ENCODE measurements around the gene TBC1D22A. TPM values are rescaled to one million over a fixed set of nuclear protein-coding genes. Genes with fewer than 3 reads are reported as not detected.

Gene TBC1D22A
- total and polyA plus RNA-seq, 4 donors = 4.1 to 12.4 (median 8.4) TPM

DNA sequence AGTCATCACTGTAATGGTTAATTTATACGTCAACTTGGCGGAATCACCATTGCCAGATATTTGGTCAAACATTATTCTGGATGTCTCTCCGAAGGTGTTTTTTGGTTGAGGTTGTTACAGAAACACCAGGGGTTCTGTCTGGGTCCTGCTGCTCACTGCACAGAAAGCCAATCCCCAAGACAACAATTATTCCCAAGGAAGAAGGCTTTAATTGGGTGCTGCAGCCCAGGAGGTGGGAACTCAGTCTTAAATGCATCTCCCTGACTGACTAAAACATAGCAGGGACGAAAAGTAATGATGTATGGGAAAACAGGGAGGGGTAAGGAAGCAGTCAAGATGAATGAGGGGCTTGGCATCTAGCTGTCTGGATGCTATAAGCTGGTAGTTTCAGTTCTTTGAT lies 331.3 kb downstream of the TBC1D22A start:
- Histone ChIP-seq H3K9me3 (ENCODE audit: control insufficient read depth in 4 of 4, low read length in 3 of 4) (peaks cover 0 to 5% (median 0%) of the 10 kb centered on the region in 4 donors), H3K27ac (ENCODE audit: low read depth in 1 of 2, low read length in 2 of 2) (no peak overlapping the region), H3K36me3 (ENCODE audit: control insufficient read depth in 4 of 4, insufficient read depth in 3 of 4, low read depth in 1 of 4, low read length in 3 of 4) (no peaks in the 10 kb centered on the region), H3K9ac (ENCODE audit: low read depth in 1 of 2, low read length in 2 of 2) (no peak overlapping the region), H3K4me1 (ENCODE audit: control insufficient read depth in 4 of 4, insufficient read depth in 4 of 4, low read length in 3 of 4) (peaks cover 0 to 11% (median 6%) of the 10 kb centered on the region in 4 donors), H3K4me3 (ENCODE audit: low read depth in 1 of 3, low read length in 3 of 3) (no peak overlapping the region), H3K27me3 (ENCODE audit: control insufficient read depth in 4 of 4, insufficient read depth in 4 of 4, low read length in 3 of 4) (no peaks in the 10 kb centered on the region)
- no peak for DNase-seq (ENCODE audit: low spot score)
- TF ChIP-seq HNF4A (conservative IDR thresholded peaks at IDR 0.05) (no peak), TAF1 (conservative IDR thresholded peaks at IDR 0.05) (no peak), SP1 (IDR thresholded peaks at IDR 0.05) (no peak), JUND (IDR thresholded peaks at IDR 0.05) (no peak), EGR1 (IDR thresholded peaks at IDR 0.05; ENCODE audit: low read depth in 2 of 2) (no peak), FOXA2 (IDR thresholded peaks at IDR 0.05) (no peak), YY1 (IDR thresholded peaks at IDR 0.05) (no peak), GABPA (IDR thresholded peaks at IDR 0.05 in 1 of 2, conservative IDR thresholded peaks at IDR 0.05 in 1 of 2) (no peak), NR2F2 (IDR thresholded peaks at IDR 0.05) (no peak), FOXA1 (IDR thresholded peaks at IDR 0.05) (no peak), RXRA (IDR thresholded peaks at IDR 0.05) (no peak), HNF4G (IDR thresholded peaks at IDR 0.05) (no peak), RAD21 (IDR thresholded peaks at IDR 0.05) (no peak)
- TF ChIP-seq, protein P1, sequence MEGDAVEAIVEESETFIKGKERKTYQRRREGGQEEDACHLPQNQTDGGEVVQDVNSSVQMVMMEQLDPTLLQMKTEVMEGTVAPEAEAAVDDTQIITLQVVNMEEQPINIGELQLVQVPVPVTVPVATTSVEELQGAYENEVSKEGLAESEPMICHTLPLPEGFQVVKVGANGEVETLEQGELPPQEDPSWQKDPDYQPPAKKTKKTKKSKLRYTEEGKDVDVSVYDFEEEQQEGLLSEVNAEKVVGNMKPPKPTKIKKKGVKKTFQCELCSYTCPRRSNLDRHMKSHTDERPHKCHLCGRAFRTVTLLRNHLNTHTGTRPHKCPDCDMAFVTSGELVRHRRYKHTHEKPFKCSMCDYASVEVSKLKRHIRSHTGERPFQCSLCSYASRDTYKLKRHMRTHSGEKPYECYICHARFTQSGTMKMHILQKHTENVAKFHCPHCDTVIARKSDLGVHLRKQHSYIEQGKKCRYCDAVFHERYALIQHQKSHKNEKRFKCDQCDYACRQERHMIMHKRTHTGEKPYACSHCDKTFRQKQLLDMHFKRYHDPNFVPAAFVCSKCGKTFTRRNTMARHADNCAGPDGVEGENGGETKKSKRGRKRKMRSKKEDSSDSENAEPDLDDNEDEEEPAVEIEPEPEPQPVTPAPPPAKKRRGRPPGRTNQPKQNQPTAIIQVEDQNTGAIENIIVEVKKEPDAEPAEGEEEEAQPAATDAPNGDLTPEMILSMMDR (IDR thresholded peaks at IDR 0.05; ENCODE audit: low read depth, low read length, missing input control) = no peak
- TF ChIP-seq, protein P2, sequence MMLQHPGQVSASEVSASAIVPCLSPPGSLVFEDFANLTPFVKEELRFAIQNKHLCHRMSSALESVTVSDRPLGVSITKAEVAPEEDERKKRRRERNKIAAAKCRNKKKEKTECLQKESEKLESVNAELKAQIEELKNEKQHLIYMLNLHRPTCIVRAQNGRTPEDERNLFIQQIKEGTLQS (IDR thresholded peaks at IDR 0.05) = no peak
- TF ChIP-seq, protein P3, sequence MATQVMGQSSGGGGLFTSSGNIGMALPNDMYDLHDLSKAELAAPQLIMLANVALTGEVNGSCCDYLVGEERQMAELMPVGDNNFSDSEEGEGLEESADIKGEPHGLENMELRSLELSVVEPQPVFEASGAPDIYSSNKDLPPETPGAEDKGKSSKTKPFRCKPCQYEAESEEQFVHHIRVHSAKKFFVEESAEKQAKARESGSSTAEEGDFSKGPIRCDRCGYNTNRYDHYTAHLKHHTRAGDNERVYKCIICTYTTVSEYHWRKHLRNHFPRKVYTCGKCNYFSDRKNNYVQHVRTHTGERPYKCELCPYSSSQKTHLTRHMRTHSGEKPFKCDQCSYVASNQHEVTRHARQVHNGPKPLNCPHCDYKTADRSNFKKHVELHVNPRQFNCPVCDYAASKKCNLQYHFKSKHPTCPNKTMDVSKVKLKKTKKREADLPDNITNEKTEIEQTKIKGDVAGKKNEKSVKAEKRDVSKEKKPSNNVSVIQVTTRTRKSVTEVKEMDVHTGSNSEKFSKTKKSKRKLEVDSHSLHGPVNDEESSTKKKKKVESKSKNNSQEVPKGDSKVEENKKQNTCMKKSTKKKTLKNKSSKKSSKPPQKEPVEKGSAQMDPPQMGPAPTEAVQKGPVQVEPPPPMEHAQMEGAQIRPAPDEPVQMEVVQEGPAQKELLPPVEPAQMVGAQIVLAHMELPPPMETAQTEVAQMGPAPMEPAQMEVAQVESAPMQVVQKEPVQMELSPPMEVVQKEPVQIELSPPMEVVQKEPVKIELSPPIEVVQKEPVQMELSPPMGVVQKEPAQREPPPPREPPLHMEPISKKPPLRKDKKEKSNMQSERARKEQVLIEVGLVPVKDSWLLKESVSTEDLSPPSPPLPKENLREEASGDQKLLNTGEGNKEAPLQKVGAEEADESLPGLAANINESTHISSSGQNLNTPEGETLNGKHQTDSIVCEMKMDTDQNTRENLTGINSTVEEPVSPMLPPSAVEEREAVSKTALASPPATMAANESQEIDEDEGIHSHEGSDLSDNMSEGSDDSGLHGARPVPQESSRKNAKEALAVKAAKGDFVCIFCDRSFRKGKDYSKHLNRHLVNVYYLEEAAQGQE (IDR thresholded peaks at IDR 0.05) = no peak
- TF ChIP-seq, protein P4, sequence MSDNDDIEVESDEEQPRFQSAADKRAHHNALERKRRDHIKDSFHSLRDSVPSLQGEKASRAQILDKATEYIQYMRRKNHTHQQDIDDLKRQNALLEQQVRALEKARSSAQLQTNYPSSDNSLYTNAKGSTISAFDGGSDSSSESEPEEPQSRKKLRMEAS (IDR thresholded peaks at IDR 0.05) = no peak
- TF ChIP-seq, protein P5, sequence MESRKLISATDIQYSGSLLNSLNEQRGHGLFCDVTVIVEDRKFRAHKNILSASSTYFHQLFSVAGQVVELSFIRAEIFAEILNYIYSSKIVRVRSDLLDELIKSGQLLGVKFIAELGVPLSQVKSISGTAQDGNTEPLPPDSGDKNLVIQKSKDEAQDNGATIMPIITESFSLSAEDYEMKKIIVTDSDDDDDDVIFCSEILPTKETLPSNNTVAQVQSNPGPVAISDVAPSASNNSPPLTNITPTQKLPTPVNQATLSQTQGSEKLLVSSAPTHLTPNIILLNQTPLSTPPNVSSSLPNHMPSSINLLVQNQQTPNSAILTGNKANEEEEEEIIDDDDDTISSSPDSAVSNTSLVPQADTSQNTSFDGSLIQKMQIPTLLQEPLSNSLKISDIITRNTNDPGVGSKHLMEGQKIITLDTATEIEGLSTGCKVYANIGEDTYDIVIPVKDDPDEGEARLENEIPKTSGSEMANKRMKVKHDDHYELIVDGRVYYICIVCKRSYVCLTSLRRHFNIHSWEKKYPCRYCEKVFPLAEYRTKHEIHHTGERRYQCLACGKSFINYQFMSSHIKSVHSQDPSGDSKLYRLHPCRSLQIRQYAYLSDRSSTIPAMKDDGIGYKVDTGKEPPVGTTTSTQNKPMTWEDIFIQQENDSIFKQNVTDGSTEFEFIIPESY (IDR thresholded peaks at IDR 0.05) = no peak
- 96% methylated on average over 4 of the region's 4 CpGs for WGBS
